Measurements from ENCODE around the gene DOC2B.
"Not testable (repeated sequence)": the region's sequence is repeated elsewhere in the genome, so short reads cannot be mapped to it uniquely, and the experiment has no call there.

GRCh38 chr17:201257-201656 is 19.8 kb upstream of the DOC2B start:
- TF ChIP-seq POLR2AphosphoS5, CTCF, EP300 (IDR thresholded peaks at IDR 0.05): not testable (repeated sequence)

All from gastroesophageal sphincter (tissue), 3 donors.